RWPE2 (cell line): Measurements from ENCODE around the gene TTC16.

Source experiments
- ATAC-seq: fragments of 200-7000 bp; cut with Tn5 transposase; 3 replicates; pipeline ENCODE4 v1.9.1; 2021; ENCODE audit warnings: low read depth
- DNase-seq: peaks from one replicate; pipeline ENCODE4 v3.0.0-alpha.2; 2020; ENCODE audit warnings: low spot score
- H3K27ac ChIP-seq: fragments of 450-650 bp; 2 replicates; pipeline ENCODE4 v1.5.1; 2017; ENCODE audit warnings: mild to moderate bottlenecking; ENCODE audit not compliant: poor library complexity, severe bottlenecking
- H3K27me3 ChIP-seq: fragments of 250-450 bp; sonication (Bioruptor Pico); 2 replicates; pipeline ENCODE4 v1.5.1; 2021; ENCODE audit warnings: mild to moderate bottlenecking, moderate library complexity; ENCODE audit not compliant: insufficient read depth, poor library complexity, severe bottlenecking
- H3K36me3 ChIP-seq: fragments of 250-450 bp; sonication (Bioruptor Pico); 2 replicates; pipeline ENCODE4 v1.5.1; 2020; ENCODE audit warnings: low read depth, mild to moderate bottlenecking, moderate library complexity
- H3K4me1 ChIP-seq: fragments of 250-450 bp; sonication (Bioruptor Pico); 2 replicates; pipeline ENCODE4 v1.5.1; 2021; ENCODE audit warnings: mild to moderate bottlenecking, moderate library complexity; ENCODE audit not compliant: insufficient read depth, poor library complexity, severe bottlenecking
- H3K4me3 ChIP-seq: fragments of 250-450 bp; sonication (Bioruptor Pico); 2 replicates; pipeline ENCODE4 v1.5.1; 2021; ENCODE audit warnings: mild to moderate bottlenecking, moderate library complexity; ENCODE audit not compliant: severe bottlenecking
- H3K9me3 ChIP-seq: fragments of 250-450 bp; sonication (Bioruptor Pico); 2 replicates; pipeline ENCODE4 v1.5.1; 2021; ENCODE audit warnings: mild to moderate bottlenecking, moderate library complexity; ENCODE audit not compliant: severe bottlenecking
- TF ChIP-seq, protein P1 (sequence below): fragments of 450-650 bp; IDR thresholded peaks from one replicate; pipeline ENCODE4 v1.5.1; 2017; ENCODE audit warnings: mild to moderate bottlenecking, moderate library complexity; ENCODE audit not compliant: poor library complexity, severe bottlenecking

The TTC16 gene, protein sequence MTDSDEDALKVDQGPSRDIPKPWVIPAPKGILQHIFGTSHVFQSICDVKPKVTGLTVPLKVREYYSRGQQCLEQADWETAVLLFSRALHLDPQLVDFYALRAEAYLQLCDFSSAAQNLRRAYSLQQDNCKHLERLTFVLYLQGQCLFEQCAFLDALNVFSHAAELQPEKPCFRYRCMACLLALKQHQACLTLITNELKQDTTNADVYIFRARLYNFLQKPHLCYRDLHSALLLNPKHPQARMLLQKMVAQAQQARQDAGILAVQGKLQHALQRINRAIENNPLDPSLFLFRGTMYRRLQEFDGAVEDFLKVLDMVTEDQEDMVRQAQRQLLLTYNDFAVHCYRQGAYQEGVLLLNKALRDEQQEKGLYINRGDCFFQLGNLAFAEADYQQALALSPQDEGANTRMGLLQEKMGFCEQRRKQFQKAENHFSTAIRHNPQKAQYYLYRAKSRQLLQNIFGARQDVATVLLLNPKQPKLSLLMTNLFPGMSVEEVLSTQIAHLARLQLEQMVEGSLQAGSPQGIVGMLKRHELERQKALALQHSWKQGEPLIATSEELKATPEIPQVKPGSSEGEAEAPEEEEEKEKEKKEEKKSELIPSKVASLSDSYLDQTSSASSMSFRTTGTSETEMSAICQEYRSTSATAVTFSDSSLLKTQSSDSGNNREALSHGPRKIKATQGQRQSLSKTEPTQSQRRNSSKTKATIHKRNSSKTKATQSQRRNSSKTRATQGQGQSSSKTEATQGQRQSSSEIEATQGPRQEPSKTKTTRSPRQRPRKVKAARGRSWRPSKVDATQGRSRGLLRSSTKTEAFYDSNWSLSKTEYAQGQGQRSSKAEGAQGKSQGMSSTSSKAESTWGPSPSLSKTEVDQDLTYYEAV

DNA sequence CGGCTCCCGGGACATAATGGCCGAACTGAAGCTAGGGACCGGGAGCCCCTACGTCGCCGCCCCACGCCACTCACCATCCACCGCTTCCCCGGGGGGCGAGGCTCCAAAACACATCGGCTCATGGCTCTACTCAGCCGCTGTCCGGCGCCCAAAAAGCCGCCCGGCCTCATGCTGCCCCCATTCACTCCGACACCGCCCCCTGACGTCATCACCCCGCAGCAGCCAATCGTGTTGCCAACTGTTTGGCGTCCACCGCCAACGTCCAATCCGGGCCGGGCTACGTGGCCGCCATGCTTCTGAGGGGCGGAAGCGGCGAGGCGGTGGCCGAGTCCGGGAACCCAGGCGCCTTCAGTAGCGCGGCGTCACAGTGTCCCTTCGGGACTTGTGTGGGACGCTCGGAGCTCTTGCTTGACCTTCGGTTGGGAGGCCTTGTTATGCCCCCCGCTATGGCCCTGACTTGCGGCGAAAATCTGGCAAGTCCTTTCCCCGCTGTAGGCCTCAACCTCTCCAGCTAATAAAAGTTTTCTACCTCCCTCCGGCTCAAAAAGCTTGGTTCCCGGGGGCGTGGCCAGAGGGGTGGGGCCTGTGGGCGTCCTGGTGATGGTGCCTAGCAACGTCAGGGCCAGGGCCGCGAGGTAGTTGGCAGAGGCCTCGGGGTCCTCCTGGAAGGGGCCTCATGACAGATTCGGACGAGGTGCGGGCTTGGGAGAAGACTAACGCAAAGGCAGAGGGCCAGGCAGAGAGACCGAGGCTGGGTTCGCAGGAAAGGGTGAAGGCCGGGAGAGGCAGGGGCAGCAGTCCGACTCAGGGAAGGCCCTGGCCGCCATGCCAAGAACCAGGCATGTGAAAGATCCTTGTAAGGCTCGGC lies at the start of gene TTC16, which contains the start of gene PTRH1:
Gene TTC16 (plus strand): TSS at position 610 of the 868 bp plus-strand sequence. CDS start 67 bp downstream, at position 677.
Gene PTRH1 (minus strand): TSS at position 194 of the 868 bp plus-strand sequence. CDS start 24 bp downstream, at position 170.
- Histone ChIP-seq H3K27ac (peak within 1 kb of the TSS; percentile 6), H3K4me1 (no peaks in the 10 kb centered on the region), H3K9me3 (no peaks in the 10 kb centered on the region), H3K36me3 (no peaks in the 10 kb centered on the region), H3K27me3 (no peaks in the 10 kb centered on the region), H3K4me3 (peak within 1 kb of the TSS; percentile 56)
- DNase-seq (peak; percentile 95), ATAC-seq (peak; percentile 90)
- TF ChIP-seq, protein P1, sequence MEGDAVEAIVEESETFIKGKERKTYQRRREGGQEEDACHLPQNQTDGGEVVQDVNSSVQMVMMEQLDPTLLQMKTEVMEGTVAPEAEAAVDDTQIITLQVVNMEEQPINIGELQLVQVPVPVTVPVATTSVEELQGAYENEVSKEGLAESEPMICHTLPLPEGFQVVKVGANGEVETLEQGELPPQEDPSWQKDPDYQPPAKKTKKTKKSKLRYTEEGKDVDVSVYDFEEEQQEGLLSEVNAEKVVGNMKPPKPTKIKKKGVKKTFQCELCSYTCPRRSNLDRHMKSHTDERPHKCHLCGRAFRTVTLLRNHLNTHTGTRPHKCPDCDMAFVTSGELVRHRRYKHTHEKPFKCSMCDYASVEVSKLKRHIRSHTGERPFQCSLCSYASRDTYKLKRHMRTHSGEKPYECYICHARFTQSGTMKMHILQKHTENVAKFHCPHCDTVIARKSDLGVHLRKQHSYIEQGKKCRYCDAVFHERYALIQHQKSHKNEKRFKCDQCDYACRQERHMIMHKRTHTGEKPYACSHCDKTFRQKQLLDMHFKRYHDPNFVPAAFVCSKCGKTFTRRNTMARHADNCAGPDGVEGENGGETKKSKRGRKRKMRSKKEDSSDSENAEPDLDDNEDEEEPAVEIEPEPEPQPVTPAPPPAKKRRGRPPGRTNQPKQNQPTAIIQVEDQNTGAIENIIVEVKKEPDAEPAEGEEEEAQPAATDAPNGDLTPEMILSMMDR = no peak

DNA sequence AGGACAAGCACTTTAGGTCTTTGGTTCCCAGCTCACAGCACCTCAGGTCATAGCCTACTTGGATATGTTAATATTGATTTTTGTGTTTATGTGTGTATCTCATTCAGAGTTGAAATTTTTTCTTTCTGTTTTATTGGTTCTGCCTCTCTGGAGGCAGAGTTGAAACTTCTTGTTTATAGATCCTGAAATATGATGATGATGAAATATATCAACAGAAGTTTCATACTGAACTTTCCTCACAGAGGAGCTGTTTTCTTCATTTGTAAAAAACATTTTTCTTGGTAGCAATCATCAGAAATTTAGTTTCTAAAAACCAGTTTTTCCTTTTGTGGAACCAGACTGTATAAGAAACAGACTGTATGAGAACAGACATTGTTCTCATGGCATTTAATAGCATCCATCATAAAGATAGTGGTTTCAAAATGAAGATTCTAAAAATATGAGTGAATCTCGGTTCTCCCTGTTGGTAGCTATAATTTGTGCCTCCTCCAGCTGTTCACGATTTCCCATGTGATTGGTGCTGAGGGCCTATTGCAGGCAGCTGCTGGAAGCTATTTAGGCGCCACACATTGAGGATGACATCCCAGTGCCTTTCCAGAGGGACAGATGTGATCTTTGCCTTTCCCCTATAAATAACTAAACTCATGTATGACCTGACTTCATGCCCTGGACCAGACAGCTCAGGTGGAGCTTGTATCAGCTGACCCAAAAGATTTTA lies 48.6 kb upstream of the TTC16 start:
- Histone ChIP-seq H3K4me1 (no peaks in the 10 kb centered on the region), H3K36me3 (peaks cover 34% of the 10 kb centered on the region), H3K27ac (no peak overlapping the region), H3K27me3 (no peaks in the 10 kb centered on the region), H3K4me3 (no peak overlapping the region), H3K9me3 (no peaks in the 10 kb centered on the region)
- ATAC-seq = no peak
- TF ChIP-seq, protein P1 = no peak
- no peak for DNase-seq

DNA sequence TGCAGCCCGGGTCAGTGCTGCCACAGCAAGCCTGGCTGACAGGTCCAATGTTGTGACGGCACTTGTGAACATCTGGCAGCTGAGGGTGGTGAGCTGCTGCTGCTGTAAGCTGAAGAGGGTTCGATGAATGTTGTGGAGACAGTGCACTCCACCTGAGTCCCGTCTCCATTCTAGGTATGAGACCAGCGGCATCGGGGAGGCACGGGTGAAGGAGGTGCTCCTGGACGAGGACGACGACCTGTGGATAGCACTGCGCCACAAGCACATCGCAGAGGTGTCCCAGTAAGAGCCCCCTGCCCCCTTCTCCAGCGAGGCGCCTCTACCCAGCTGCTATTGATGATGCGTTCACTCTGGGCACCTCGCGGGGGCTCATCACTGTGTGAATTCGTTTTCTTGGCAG lies 48.0 kb upstream of the TTC16 start:
- TF ChIP-seq, protein P1 = no peak
- H3K27me3 ChIP-seq = no peaks in the 10 kb centered on the region
- no peaks in the 10 kb centered on the region for H3K4me1 ChIP-seq
- ATAC-seq (no peak), DNase-seq (no peak)
- H3K36me3 ChIP-seq = peaks cover 35% of the 10 kb centered on the region
- no peak overlapping the region for H3K27ac ChIP-seq
- no peaks in the 10 kb centered on the region for H3K9me3 ChIP-seq
- no peak overlapping the region for H3K4me3 ChIP-seq

DNA sequence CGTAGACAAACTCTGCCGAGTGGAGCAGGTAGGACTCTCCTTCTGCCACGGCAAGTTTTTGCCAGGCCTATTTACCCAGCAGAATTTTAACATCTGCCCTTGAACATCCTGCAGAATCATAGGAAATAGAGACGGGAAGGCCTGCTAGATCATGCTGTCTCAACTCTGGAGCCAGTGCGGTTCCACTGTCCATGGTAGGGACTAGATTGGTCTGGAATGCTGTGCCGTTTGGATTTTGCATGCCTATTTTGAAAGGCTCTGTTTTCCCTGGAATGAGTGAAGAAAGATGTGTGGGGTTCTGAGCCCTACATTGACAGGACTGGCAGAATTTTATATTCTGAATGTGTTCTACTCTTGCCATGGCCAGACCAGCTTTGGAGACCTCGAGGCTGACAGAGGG lies 42.6 kb upstream of the TTC16 start:
- TF ChIP-seq, protein P1 = no peak
- no peak overlapping the region for H3K27ac ChIP-seq
- no peaks in the 10 kb centered on the region for H3K9me3 ChIP-seq
- peaks cover 37% of the 10 kb centered on the region for H3K36me3 ChIP-seq
- H3K4me1 ChIP-seq = no peaks in the 10 kb centered on the region
- no peak overlapping the region for H3K4me3 ChIP-seq
- no peak for ATAC-seq
- no peak for DNase-seq
- H3K27me3 ChIP-seq = no peaks in the 10 kb centered on the region
